WTC11 (cell line): ENCODE data around the gene PRR7. TPM values are rescaled to one million over a fixed set of nuclear protein-coding genes. Genes with fewer than 3 reads are reported as not detected.

ENCODE experiments used
- ATAC-seq: fragments of 200-7000 bp; cut with Tn5 transposase; 2 replicates; pipeline ENCODE4 v1.10.0; 2021; ENCODE audit warnings: mild to moderate bottlenecking, moderate library complexity
- CTCF ChIA-PET: fragments of 300-600 bp; sonication (Branson Sonifier 250); formaldehyde crosslinking; loops from one replicate; lab custom pipeline; 2021; ENCODE audit warnings: antibody characterized with exemption; lab: Charles Lee
- POLR2A ChIA-PET: fragments of 350-600 bp; sonication (Branson Sonifier 250); formaldehyde crosslinking; loops from one replicate; lab custom pipeline; 2021; ENCODE audit warnings: antibody characterized with exemption; lab: Charles Lee
- DNase-seq: peaks from one replicate; pipeline ENCODE4 v3.0.0; 2021; ENCODE audit warnings: low spot score
- H3K27ac Mint-ChIP-seq: 2 replicates; pipeline ENCODE4 v1.8.0; 2021; ENCODE audit warnings: mixed read lengths
- H3K27me3 Mint-ChIP-seq: 2 replicates; pipeline ENCODE4 v1.8.0; 2021; ENCODE audit warnings: low read depth, mild to moderate bottlenecking, moderate library complexity, mixed read lengths
- H3K36me3 Mint-ChIP-seq: 2 replicates; pipeline ENCODE4 v1.8.0; 2021; ENCODE audit warnings: mixed read lengths
- H3K4me1 Mint-ChIP-seq: 2 replicates; pipeline ENCODE4 v1.8.0; 2022; ENCODE audit warnings: mixed read lengths
- H3K4me3 Mint-ChIP-seq: 2 replicates; pipeline ENCODE4 v1.8.0; 2021; ENCODE audit warnings: mild to moderate bottlenecking, moderate library complexity, mixed read lengths
- H3K9me3 Mint-ChIP-seq: 2 replicates; pipeline ENCODE4 v1.8.0; 2021; ENCODE audit warnings: mixed read lengths
- CREM ChIP-seq: sonication (generic); formaldehyde crosslinking; IDR thresholded peaks from 2 replicates; pipeline ENCODE4 v1.8.1; 2022; ENCODE audit warnings: mild to moderate bottlenecking, missing genetic modification reagents, moderate library complexity
- FOXJ3 ChIP-seq: sonication (generic); formaldehyde crosslinking; IDR thresholded peaks from 2 replicates; pipeline ENCODE4 v1.9.0; 2021; ENCODE audit warnings: missing genetic modification reagents, mild to moderate bottlenecking, borderline replicate concordance
- GABPB1 ChIP-seq: sonication (generic); formaldehyde crosslinking; IDR thresholded peaks from 2 replicates; pipeline ENCODE4 v1.8.1; 2023; ENCODE audit warnings: mild to moderate bottlenecking, missing genetic modification reagents
- JUN ChIP-seq: sonication (generic); formaldehyde crosslinking; IDR thresholded peaks from 2 replicates; pipeline ENCODE4 v1.8.0; 2023; ENCODE audit warnings: mild to moderate bottlenecking, missing genetic modification reagents
- NFE2L1 ChIP-seq: sonication (generic); formaldehyde crosslinking; IDR thresholded peaks from 2 replicates; pipeline ENCODE4 v1.8.1; 2023; ENCODE audit warnings: missing genetic modification reagents
- NR3C1 ChIP-seq: sonication (generic); formaldehyde crosslinking; conservative IDR thresholded peaks from 2 replicates; pipeline ENCODE4 v1.8.1; 2023; ENCODE audit warnings: low read depth, mild to moderate bottlenecking, missing genetic modification reagents
- RORB ChIP-seq: fragments of 250-450 bp; sonication (Bioruptor Pico); IDR thresholded peaks from 2 replicates; pipeline ENCODE4 v1.9.0; 2021; ENCODE audit warnings: mild to moderate bottlenecking
- SMAD4 ChIP-seq: sonication (generic); formaldehyde crosslinking; IDR thresholded peaks from 2 replicates; pipeline ENCODE4 v1.8.0; 2022; ENCODE audit warnings: mild to moderate bottlenecking, missing genetic modification reagents
- TP53 ChIP-seq: sonication (generic); formaldehyde crosslinking; IDR thresholded peaks from 2 replicates; pipeline ENCODE4 v1.8.1; 2023; ENCODE audit warnings: mild to moderate bottlenecking, missing genetic modification reagents
- ZNF416 ChIP-seq: fragments of 250-450 bp; sonication (Bioruptor Pico); IDR thresholded peaks from 2 replicates; pipeline ENCODE4 v1.9.0; 2021; ENCODE audit warnings: mild to moderate bottlenecking, inconsistent platforms
- ZNF423 ChIP-seq: fragments of 250-450 bp; sonication (Bioruptor Pico); IDR thresholded peaks from 2 replicates; pipeline ENCODE4 v2.1.2; 2022; ENCODE audit warnings: mild to moderate bottlenecking, moderate library complexity
- ZNF671 ChIP-seq: fragments of 250-450 bp; sonication (Bioruptor Pico); IDR thresholded peaks from 2 replicates; pipeline ENCODE4 v1.8.0; 2021; ENCODE audit warnings: mild to moderate bottlenecking
- total RNA-seq: library from RNA; stranded (reverse); gene quantifications from 3 replicates; pipeline ENCODE4 v1.2.3, GENCODE V29; 2021
- TF ChIP-seq, protein P1 (sequence below): sonication (generic); formaldehyde crosslinking; IDR thresholded peaks from 2 replicates; pipeline ENCODE4 v1.8.1; 2022; ENCODE audit warnings: missing genetic modification reagents, borderline replicate concordance
- TF ChIP-seq, protein P2 (sequence below): sonication (generic); formaldehyde crosslinking; IDR thresholded peaks from 2 replicates; pipeline ENCODE4 v1.8.1; 2023; ENCODE audit warnings: mild to moderate bottlenecking, missing genetic modification reagents
- TF ChIP-seq, protein P3 (sequence below): sonication (generic); formaldehyde crosslinking; IDR thresholded peaks from 2 replicates; pipeline ENCODE4 v1.8.0; 2023; ENCODE audit warnings: mild to moderate bottlenecking, missing genetic modification reagents
- TF ChIP-seq, protein P4 (sequence below): sonication (generic); formaldehyde crosslinking; IDR thresholded peaks from 2 replicates; pipeline ENCODE4 v1.8.0; 2022; ENCODE audit warnings: mild to moderate bottlenecking, missing genetic modification reagents
- TF ChIP-seq, protein P5 (sequence below): sonication (generic); formaldehyde crosslinking; IDR thresholded peaks from 2 replicates; pipeline ENCODE4 v1.8.0; 2023; ENCODE audit warnings: missing genetic modification reagents

The PRR7 gene
- total RNA-seq, 1 experiment from 2014 or later, result 13.1 TPM

DNA sequence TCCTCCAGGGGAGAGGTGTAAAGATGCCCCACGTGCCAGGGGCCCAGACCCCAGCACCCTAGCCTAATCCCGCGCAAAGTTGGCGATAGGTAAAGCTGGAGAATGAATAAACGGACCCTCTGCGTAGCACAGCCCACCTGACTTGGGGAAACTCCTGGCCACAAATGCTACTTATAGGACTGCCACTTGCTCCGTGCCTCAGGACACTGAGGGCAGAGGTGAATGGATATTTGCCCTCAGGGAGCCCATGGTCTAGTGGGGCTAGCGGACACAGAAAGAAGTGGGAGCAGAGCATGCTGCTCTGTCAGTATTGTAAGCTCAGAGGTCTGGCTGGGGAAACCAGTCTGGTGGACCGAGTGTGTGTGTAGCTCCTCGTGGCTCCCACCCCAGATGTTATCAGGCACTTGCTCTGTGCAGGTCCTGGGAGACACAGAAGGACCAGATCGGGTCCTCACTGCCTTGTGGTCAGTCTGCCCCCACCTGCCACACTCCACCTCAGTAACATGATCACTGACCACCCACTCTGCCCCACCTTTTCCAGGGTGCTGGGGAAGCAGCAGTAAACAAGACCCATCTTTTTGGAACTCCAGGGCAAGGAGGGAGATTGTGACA lies 19.3 kb upstream of the PRR7 start (continued):
- TF ChIP-seq, protein P1, sequence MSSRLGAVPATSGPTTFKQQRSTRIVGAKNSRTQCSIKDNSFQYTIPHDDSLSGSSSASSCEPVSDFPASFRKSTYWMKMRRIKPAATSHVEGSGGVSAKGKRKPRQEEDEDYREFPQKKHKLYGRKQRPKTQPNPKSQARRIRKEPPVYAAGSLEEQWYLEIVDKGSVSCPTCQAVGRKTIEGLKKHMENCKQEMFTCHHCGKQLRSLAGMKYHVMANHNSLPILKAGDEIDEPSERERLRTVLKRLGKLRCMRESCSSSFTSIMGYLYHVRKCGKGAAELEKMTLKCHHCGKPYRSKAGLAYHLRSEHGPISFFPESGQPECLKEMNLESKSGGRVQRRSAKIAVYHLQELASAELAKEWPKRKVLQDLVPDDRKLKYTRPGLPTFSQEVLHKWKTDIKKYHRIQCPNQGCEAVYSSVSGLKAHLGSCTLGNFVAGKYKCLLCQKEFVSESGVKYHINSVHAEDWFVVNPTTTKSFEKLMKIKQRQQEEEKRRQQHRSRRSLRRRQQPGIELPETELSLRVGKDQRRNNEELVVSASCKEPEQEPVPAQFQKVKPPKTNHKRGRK (CRISPR knock-in tag), result no peak
- TF ChIP-seq ZNF423 (CRISPR knock-in tag) (no peak), GABPB1 (CRISPR knock-in tag) (no peak), NFE2L1 (CRISPR knock-in tag) (no peak), CREM (CRISPR knock-in tag) (no peak), JUN (CRISPR knock-in tag) (no peak), ZNF671 (0 out of 2 replicates have a peak, but pooled peaks have one; percentile 41), ZNF416 (CRISPR knock-in tag) (no peak), NR3C1 (CRISPR knock-in tag) (no peak), TP53 (no peak), RORB (no peak)
- TF ChIP-seq, protein P2, sequence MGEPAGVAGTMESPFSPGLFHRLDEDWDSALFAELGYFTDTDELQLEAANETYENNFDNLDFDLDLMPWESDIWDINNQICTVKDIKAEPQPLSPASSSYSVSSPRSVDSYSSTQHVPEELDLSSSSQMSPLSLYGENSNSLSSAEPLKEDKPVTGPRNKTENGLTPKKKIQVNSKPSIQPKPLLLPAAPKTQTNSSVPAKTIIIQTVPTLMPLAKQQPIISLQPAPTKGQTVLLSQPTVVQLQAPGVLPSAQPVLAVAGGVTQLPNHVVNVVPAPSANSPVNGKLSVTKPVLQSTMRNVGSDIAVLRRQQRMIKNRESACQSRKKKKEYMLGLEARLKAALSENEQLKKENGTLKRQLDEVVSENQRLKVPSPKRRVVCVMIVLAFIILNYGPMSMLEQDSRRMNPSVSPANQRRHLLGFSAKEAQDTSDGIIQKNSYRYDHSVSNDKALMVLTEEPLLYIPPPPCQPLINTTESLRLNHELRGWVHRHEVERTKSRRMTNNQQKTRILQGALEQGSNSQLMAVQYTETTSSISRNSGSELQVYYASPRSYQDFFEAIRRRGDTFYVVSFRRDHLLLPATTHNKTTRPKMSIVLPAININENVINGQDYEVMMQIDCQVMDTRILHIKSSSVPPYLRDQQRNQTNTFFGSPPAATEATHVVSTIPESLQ (CRISPR knock-in tag), result no peak
- TF ChIP-seq, protein P3, sequence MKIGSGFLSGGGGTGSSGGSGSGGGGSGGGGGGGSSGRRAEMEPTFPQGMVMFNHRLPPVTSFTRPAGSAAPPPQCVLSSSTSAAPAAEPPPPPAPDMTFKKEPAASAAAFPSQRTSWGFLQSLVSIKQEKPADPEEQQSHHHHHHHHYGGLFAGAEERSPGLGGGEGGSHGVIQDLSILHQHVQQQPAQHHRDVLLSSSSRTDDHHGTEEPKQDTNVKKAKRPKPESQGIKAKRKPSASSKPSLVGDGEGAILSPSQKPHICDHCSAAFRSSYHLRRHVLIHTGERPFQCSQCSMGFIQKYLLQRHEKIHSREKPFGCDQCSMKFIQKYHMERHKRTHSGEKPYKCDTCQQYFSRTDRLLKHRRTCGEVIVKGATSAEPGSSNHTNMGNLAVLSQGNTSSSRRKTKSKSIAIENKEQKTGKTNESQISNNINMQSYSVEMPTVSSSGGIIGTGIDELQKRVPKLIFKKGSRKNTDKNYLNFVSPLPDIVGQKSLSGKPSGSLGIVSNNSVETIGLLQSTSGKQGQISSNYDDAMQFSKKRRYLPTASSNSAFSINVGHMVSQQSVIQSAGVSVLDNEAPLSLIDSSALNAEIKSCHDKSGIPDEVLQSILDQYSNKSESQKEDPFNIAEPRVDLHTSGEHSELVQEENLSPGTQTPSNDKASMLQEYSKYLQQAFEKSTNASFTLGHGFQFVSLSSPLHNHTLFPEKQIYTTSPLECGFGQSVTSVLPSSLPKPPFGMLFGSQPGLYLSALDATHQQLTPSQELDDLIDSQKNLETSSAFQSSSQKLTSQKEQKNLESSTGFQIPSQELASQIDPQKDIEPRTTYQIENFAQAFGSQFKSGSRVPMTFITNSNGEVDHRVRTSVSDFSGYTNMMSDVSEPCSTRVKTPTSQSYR (CRISPR knock-in tag), result no peak
- TF ChIP-seq, protein P4, sequence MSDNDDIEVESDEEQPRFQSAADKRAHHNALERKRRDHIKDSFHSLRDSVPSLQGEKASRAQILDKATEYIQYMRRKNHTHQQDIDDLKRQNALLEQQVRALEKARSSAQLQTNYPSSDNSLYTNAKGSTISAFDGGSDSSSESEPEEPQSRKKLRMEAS (CRISPR knock-in tag), result no peak
- TF ChIP-seq, protein P5, sequence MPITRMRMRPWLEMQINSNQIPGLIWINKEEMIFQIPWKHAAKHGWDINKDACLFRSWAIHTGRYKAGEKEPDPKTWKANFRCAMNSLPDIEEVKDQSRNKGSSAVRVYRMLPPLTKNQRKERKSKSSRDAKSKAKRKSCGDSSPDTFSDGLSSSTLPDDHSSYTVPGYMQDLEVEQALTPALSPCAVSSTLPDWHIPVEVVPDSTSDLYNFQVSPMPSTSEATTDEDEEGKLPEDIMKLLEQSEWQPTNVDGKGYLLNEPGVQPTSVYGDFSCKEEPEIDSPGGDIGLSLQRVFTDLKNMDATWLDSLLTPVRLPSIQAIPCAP, result no peak

DNA sequence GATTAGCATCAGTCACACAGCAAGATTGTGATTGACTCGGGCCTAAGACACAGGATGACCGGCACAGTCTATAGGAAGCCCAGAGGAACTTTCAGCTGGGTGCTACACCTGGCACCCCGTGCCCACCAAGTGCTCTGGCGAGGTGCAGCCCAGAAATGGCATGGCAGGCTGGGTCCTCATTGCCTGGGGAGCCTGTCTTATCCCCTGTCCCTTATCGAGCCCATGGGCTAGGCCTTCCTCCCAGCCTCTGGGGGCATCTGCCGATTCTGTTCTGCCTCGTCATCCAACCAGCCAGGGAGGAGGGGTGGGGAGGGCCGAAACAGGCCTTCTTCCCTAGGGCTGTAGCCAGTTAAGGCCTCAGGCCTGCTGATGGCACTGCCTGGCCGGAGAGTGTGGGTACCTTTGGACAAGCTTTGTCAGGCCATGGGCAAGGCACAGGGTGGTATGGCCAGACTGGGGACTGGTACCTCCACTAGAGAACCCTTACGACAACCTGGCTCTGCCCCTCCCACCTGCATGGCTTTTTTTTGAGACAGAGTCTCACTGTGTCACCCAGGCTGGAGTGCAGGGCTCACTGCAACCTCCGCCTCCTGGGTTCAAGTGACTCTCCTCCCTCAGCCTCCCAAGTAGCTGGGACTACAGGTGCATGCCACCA lies 18.6 kb upstream of the PRR7 start:
- no peak for ATAC-seq
- ChIA-PET CTCF (interaction anchor here (0.8 to 9.4 kb wide), 12 partner anchors 9 to 119 kb away, joined by 3 to 95 read pairs (median 12); partner anchors contain the start of gene PFN3), POLR2A (interaction anchor here (1.2 to 2.2 kb wide), 5 partner anchors 18 to 38 kb away, joined by 3 to 19 read pairs (median 5); partner anchors contain the start of gene PRR7)
- H3K4me3 Mint-ChIP-seq, result peak overlapping the region; percentile 83
- peaks cover 18% of the 10 kb centered on the region for H3K4me1 Mint-ChIP-seq
- H3K27ac Mint-ChIP-seq, result no peak overlapping the region
- peaks cover 5% of the 10 kb centered on the region for H3K27me3 Mint-ChIP-seq
- no peak for DNase-seq
- TF ChIP-seq SMAD4, result no peak
- TF ChIP-seq FOXJ3, result no peak
- H3K9me3 Mint-ChIP-seq, result no peaks in the 10 kb centered on the region
- no peaks in the 10 kb centered on the region; the same call in 1 of the 2 replicates for H3K36me3 Mint-ChIP-seq
